ENCODE measurements around the gene CCDC170. TPM values are rescaled to one million over a fixed set of nuclear protein-coding genes. Genes with fewer than 3 reads are reported as not detected.

CCDC170 gene
- total and polyA plus RNA-seq, 4 donors: 2.4 to 24.1 (median 13.2) TPM

Small RNA genes within 50 kb of the gene (small RNA-seq; reads per million reads assigned to genes)
- not detected for gene RNU6-813P (ENCODE audit: low replicate concordance)

Other genes with a start within 250 kb of the CCDC170 start
- gene ZBTB2, start 102.5 kb upstream of the CCDC170 start, total RNA-seq: 10 to 100 TPM; 10.5 to 13.9 TPM
- gene ZBTB2, start 102.5 kb upstream of the CCDC170 start, polyA plus RNA-seq: 1 to 10 TPM; 8.1 to 9.1 TPM
- gene RMND1, start 41.9 kb upstream of the CCDC170 start, total RNA-seq: 10 to 100 TPM; 17.8 to 43.2 TPM
- gene RMND1, start 41.9 kb upstream of the CCDC170 start, polyA plus RNA-seq: 10 to 100 TPM; 10.2 to 26.0 TPM

Measured in lung (tissue), 5 donors.